Islet of Langerhans (tissue), 1 donor: Measurements from ENCODE around the gene MTHFD2.
"Not testable (repeated sequence)": the region's sequence is repeated elsewhere in the genome, so short reads cannot be mapped to it uniquely, and the experiment has no call there.

ENCODE experiments used
- FAIRE-seq: peaks from one replicate; lab custom pipeline; 2011; peaks lifted over from hg19 to GRCh38; lab: Jason Lieb, UNC

The MTHFD2 gene

DNA sequence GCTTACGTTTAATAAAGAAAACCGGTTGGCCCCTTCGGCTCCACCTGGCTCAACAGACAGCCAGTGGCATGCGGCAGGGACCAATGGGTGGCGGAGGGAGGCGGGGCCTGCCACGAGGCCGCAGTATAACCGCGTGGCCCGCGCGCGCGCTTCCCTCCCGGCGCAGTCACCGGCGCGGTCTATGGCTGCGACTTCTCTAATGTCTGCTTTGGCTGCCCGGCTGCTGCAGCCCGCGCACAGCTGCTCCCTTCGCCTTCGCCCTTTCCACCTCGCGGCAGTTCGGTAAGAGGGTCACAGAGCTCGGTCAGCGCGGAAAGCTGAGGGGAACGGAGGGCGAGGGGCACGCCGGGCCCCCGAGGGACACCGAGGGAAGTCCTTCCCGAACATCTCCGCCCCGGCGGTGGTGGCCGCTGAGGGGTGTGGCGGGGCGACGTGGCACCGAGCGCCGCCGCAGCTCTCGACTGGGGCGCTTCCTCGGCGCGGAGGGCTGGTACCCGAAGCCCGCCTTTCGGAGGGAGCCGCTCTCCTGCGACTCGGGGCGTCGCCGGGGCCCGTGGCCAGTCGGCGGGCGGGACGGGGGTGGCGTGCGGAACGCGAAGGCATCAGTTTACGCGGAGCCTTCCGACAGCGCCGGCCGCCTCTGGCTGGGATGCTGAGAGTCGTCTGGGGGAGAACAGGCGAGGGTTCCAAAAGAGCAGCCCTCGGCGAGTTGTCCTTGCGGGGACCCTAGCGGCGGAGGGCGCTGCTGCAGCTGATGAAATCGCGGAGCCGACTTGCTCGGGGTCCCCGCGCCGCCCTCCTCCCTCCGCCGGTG, at the start of gene MTHFD2:
Gene MTHFD2 (plus strand): TSS at position 155 of the 814 bp plus-strand sequence. CDS start 27 bp downstream, at position 182.
- no peak for FAIRE-seq

DNA sequence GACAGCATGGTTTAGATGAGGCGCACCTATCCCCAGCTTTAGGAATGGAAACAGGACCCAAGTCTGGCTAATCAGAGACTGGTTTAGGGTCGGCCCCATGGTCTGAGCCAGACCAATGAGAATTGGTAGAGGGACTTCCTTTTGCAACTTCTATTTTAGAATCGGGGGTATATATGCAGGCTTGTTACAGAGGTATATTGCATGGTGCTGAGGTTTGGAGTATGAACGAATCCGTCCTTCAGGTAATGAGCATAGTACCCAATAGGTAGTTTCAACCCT, 49.2 kb upstream of the MTHFD2 start:
- no peak for FAIRE-seq

DNA sequence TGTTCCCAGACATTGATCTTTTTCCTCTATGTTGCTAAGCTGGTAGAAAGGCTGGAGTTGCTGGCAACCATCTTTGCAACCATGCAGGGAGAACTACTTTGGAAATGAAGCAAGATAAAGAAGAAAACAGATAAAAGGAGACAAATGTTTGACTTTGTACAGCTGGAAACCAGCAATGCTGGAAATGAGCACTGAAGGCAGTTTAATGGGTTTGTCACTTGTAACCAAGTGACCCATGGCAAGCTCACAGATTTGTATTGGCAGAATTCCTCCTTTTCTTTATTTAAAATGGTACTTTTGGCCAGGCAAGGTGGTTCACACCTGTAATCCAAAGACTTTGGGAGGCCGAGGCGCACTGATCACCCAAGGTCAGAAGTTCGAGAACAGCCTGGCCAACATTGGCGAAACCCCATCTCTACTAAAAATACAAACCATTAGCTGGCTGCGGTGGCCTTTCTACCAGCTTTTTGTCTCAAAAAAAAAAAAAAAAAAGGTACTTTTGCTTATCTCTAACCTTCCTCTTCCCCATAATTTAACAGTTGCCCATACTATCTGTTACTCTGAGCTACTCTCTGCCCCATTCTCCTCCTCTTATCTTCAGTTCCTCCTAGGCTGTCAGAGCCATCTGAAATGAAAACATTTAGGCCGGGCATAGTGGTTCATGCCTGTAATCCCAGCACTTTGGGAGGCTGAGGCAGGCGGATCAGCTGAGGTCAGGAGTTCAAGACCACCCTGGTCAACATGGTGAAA, 48.7 kb upstream of the MTHFD2 start:
- FAIRE-seq = no peak

DNA sequence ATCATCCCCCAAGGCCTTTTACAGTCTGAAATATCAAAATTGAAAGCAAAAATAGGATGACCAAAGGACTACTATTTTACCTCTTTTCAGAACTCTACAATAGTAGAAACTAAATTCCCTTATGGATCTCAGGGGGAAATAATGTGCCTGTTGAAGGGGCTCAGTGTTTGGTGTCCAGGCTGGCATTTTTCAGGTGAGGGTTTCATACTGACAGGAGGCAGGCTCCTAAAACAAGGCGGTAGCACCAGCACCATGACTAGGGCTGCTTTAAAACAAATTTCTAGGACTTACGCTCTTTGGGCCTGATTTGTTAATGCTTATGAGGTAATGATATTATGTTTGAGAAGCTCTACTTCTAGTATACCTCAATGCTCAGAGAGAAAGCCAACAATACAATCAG, 45.5 kb upstream of the MTHFD2 start:
- FAIRE-seq = no peak

DNA sequence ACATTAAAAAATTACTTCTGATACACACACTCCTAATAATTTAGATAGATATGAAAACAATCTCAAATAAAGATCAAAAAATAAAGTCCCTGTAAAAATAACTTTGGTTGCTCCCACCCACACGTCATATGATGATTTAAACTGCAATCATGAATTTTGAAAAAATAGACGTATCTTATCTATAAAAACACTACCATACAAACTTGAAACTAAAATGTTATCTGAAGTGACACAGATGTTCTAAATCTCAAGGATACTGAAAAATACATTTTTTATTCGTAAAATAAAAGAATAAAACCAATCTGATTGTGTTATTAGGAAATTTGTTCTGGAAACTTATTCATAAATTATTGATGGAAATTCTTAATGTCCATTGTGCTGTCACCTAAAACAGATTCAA, 42.6 kb upstream of the MTHFD2 start:
- peak; percentile 56 for FAIRE-seq

DNA sequence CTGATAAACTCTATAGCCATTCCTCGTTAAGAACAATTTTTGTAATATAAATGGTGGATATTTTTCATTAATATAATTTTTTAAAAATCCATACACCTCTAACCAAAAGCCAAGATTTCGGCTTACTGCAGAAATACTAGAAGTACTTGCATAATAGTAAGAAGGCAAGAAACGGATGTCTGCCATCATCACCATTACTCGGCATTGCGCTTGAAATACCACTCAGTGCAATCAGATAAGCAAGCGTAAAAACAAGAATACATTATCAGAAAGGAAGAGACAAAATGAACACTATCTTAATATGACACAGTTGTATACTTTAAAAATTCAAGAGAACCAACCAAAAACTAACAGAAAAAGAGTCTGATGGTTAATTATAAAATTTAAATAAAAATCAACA, 35.5 kb upstream of the MTHFD2 start:
- no peak for FAIRE-seq

DNA sequence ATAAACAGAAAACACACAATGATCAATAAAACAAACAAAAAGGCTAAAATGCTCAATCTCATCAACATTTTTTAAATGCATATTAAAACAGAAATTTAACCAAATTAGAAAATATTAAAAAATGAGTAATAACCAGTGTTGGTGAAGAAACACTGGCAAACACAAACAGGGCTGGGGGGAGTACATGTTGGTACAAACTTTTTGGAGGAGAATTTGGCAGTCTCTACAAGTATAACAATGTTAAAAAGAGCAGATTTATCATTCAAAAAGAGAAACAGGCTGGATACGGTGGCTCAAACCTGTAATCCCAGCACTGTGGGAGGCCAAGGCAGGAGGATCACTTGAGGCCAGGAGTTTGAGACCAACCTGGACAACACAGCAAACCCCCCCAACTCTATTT, 33.7 kb upstream of the MTHFD2 start:
- no peak for FAIRE-seq

DNA sequence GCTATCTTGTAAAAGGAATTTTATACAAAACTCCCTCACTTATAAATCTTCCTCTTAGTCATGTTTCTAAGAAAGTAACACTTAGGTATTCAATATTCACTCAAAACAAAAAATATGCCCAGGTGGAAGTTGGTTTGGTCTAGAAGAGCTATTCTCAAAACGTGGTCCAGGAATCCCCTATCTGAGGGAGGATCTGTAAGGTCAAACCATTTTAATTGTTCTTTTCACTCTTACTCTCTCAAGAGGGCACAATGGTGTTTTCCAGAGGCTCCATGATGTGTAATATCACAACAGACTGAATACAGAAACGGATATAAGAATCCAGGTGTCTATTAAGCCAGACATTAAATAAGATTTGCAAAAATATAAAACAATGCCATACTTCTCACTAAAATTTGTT, 29.7 kb upstream of the MTHFD2 start:
- FAIRE-seq = no peak

DNA sequence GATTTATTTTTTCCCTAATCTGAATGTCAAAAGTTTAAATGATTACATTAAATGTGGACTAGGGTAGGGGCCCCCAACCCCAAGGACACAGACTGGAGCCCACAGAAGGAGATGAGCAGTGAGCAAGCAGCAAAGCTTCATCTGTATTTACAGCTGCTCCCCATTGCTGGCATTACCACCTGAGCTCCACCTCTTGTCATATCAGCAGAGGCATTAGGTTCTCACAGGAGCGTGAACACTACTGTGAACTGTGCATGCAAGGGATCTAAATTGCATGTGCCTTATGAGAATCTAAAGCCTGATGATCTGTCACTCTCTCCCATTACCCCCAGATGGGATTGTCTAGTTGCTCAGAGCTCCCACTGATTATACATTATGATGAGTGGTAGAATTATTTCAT, 23.5 kb upstream of the MTHFD2 start:
- no peak for FAIRE-seq

DNA sequence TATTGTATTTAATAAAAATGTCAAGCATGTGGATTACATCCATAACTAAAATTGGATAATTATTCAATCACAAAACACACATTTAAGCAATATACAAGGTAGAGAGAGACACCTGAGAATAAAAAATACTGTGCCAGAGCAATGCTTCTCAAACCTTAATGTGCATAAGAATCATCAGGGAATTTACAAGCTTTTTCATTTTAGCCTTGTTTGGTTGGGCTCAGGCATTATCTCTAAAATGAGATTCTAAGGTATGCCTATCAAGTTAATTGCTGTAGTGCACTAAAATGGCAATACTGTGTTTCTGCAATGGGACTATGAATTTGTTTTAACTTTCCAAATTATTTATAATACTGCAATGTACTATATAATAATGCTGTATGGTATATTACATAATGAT, 20.7 kb upstream of the MTHFD2 start:
- FAIRE-seq = no peak

DNA sequence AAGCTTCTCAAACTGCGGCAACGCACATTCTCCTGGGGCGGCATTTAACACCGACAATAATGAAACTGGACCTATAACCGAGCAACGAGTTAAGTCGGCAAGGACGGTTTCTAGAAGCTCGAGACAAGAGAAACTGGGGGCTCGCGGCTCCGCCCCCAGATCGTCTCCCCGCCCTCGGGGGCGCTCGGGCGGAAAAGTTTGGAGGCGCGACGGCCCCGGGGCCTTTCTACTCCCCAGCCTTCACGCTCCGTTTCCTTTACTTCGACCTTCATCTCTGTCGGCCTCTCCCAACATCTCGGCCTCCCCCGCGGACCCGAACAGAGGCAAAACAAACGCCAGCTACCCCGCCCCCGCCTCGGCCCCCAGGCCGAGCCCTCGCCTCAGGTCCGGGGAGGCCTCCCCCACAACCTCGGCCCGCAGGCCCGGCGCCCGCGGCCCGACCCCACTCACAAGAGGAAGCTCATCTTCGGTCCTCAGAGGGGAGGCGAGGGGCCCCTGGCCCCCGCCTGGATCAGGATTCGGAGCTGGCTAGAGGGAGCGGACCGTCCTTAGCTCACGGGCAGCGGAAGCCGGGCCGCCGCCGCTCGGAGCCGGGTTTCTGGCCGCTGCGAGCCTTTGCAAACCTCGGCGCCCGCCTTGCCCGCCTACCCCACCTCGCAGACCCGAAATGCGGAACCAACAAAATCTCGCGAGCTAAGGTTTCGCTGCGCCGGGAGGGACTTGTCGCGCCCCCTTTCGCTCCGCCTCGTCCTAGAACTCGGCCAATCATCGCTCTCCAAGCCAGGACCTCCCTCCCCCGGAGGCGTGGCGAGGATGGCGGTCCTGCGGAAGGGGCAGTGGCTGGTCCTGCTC, 20.0 kb upstream of the MTHFD2 start, which contains the start of gene MOB1A:
Gene MOB1A (minus strand): TSS at position 669 of the 852 bp plus-strand sequence. CDS start 205 bp downstream, at position 464.
- FAIRE-seq = no peak

DNA sequence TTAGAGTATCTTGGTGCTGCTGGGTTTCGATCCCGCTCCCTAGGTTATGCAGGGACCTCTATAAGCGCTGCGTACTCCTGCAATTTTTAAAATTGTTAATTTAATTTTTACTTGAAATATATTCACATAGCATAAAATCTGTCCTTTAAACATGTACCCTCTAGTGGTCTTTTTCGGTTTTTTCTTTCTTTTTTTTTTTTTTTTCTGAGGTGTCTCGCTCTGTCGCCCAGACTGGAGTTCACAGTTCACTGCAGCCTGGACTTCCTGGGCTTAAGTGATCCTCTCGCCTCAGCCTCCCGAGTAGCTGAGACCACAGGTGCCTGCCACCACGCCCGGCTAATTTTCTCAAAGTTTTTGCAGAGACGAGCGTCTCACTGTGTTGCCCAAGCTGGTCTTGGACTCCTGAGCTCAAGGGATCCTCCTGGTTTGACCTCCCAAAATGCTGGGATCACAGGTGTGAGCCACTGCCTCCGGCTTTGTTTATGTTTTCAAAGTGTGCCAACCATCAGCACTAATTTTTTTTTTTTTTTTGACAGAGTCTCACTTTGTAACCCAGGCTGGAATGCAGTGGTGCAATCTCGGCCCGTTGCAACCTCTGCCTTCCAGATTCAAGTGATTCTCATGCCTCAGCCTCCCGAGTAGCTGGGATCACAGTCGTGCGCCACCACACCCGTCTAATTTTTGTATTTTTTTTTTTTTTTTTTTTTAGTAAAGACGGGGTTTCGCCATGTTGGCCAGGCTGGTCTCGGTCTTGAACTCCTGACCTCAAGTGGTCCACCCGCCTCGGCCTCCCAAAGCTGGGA, 19.2 kb upstream of the MTHFD2 start:
- FAIRE-seq = peak; percentile 66

DNA sequence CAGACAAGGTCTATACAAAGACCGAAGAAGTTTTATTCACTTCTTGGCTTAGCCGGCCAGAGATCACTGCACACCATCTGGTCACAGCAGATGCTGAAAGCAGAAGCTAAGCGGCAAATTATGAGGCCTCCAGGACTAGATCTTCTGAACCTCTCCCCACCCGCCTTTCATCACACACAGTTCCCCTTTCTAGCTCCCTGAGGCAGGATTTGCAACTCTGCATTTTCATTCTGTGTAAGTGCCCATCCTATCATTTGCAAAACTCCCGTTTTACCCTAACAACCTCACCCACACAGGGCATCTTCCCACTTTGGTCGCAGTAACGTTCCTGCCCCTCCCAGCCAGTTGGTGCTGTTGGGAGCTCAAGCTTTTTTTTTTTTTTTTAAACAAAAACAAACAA, 16.7 kb upstream of the MTHFD2 start:
- no peak for FAIRE-seq

DNA sequence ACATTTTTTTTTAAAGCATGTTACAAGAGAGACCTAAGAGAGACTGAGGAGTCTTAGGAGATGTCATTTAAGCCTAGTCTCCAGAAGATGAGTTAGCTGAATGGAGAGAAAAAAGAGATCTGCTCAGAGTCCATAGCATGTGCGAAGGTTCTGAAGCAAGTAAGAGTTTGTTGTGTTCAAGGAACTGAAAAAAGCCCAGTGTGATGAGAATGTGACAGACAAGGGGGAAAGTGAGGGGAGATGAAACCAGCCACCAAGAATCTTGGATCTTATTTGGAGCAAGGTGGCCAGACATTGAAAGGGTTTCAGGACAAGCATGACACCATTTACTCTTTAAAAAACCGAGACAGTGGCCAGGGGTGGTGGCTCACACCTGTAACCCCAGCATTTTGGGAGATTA, 14.5 kb upstream of the MTHFD2 start:
- FAIRE-seq = no peak

DNA sequence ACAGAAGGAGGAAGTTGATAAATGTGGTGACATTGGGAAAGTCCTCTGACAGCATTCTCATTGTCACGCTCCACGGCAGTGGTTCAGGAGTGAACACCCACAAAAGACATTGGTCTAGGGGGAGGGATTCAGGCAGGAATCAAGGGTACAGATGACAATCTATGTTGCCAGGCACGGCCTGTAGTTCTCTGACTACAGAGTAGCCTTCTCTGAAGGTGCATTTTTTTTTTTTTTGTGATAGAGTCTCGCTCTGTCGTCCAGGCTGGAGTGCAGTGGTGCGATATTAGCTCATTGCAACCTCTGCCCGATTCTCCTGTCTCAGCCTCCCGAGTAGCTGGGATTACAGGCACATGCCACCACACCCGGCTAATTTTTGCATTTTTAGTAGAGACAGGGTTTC, 12.4 kb upstream of the MTHFD2 start:
- FAIRE-seq = no peak

DNA sequence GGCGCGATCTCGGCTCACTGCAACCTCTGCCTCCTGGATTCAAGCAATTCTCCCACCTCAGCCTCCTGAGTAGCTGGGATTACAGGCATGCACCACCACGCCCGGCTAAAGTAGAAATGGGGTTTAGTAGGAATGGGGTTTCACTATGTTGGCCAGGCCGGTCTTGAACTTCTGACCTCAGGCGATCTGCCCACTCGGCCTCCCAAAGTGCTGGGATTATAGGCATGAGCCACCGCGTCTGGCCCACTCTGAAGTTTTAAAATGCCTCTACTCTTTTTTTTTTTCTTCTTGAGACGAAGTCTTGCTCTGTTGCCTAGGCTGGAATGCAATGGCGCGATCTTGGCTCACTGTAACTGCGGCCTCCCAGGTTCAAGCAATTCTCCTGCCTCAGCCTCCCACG, 11.7 kb upstream of the MTHFD2 start:
- FAIRE-seq = not testable (repeated sequence)

DNA sequence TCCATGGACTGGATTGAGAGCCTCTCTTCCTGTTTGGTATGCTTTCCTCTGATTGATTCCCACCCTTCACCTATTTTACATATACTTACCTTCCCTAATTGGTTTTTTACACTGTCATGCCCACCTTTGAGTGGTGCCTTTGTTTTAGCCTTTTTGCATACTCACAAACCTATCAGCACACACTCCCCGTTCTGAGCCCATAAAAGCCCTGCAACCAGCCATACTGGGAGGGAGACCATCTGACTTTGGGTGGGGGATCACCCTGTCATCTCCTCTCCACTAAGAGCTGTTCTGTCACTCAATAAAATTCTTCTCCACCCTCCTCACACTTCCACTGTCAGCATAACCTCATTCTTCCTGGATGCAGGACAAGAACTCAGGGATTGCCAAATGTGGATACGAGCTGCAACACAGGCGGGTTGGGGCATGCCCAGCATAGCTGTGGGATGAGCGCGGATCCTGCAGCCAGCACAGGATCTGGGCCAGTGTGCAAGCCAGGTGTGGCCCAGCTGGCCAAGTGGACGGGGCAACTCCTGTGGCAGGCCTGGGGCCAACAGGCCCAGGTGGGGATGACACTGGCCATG, 10.3 kb upstream of the MTHFD2 start:
- FAIRE-seq = no peak

DNA sequence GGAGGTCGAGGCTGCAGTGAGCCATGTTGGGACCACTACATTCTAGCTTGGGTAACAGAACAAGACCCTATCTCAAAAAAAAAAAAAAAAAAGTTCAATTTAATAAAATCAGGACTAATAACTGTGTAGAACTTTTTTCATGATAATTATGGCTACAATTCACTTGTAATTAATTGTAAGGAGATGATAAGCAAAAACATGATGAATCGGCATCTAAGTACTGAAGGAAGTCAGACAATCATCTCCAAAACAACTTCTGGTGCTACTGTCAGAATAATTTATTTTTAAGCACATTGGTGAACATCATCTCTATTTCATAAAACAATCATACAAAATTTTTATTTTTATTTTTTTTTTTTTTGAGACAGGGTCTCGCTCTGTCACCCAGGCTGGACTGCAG, 9.7 kb upstream of the MTHFD2 start:
- no peak for FAIRE-seq

DNA sequence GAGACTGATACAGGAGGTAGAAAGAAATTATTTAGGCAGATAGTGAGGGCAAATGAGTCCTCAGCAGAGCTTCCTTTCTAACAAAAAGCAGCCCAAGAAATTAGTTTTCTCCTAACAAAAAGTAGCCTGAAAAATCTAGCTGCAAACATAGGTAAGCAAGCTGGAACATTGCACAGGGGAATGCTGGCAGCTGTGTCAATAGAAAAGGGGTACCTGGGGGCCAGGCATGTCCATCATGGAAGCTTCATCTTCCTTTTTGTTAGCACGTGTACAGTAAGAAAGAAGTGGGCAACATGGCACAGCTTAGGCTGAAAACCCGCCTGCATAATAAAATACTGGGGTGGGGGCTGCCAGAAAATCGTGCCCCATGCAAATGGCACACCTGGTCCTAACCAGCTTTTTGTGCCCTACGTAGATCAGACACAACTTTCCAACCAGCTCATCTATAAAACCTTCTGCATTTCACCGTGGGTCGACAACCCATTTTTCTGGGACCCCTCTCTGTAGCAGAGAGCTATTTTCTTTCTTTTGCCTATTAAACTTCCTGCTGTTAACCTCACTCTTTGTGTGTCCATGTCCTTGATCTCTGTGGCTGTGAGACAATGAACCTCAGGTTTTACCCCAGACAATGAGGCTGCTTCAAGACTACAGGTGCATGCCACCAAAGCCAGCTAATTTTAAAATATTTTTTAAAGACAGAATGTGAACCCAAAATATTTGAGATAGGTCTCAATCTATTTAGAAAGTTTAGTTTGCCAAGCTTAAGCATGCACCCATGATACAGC, 6.6 kb upstream of the MTHFD2 start:
- FAIRE-seq = no peak

DNA sequence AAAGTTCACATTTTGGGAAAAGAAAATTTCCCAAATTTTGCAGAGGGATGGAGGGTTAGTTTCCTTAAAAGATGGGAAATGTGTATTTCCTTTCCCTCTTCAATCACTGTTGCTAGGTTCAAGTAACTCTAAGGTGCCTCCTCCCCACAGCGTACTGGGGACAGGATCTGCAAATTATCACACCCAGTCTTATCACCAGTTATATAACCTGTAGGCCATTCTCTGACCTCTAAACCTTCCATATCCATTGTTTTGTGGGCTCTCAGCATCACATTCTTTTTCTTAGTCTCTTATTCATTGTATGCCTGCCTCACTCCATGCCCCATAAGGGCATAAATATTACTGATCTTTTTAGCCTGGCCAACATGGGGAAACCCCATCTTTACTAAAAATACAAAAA, 3.6 kb upstream of the MTHFD2 start:
- no peak for FAIRE-seq

DNA sequence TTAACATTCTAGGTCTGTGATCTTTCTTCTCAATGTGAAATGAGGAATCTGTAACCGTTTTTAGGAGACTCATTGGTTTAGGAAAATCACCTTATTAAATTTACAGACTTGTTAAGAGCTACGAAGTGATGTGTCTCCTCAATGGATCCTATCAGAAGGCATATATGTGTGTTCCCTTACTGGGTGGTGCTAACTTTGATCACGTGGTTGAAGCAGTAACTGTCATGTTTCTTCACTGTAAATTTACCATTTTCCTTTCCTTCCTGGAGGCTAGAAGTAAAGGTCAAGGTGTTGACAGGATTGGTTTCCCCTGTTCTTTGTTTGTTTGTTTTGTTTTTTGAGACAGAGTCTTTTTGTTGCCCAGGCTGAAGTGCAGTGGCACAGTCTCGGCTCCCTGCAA, 1.4 kb upstream of the MTHFD2 start:
- no peak for FAIRE-seq
